ENCODE results near the gene DAAM1. TPM values are rescaled to one million over a fixed set of nuclear protein-coding genes. Genes with fewer than 3 reads are reported as not detected.

DAAM1 gene
- total and polyA plus RNA-seq, 4 donors: 10.4 to 93.3 (median 60.8) TPM

GRCh38 chr14:59189786-59190368, 1.4 kb downstream of the DAAM1 start:
- peak overlapping the region; percentile 30 to 84 for H3K4me3 ChIP-seq (ENCODE audit: low read length in 2 of 2)
- intact Hi-C loops (cut with DNase I): loop anchor here (2.0 to 5.0 kb wide), 7 partner anchors 57 to 247 kb away; no protein-coding TSS in a partner anchor
- WGBS, 2 donors: 1% methylated on average over 25 of the region's 25 CpGs
- H3K4me1 ChIP-seq (ENCODE audit: control insufficient read depth in 1 of 2, insufficient read depth in 2 of 2, low read length in 2 of 2): peaks cover 2 to 6% of the 10 kb centered on the region in 2 donors
- ATAC-seq (ENCODE audit: low FRiP score) (peak; percentile 74), DNase-seq (peak; percentile 94 to 95)
- H3K27me3 ChIP-seq (ENCODE audit: control insufficient read depth in 1 of 2, insufficient read depth in 2 of 2, low read length in 1 of 2): no peaks in the 10 kb centered on the region
- no peaks in the 10 kb centered on the region for H3K36me3 ChIP-seq (ENCODE audit: control insufficient read depth in 1 of 2, insufficient read depth in 2 of 2, low read length in 1 of 2)
- H3K27ac ChIP-seq (ENCODE audit: low read depth in 1 of 2, low read length in 2 of 2): peak overlapping the region; percentile 61 to 94
- H3K9me3 ChIP-seq (ENCODE audit: control insufficient read depth, low read length): no peaks in the 10 kb centered on the region

- Histone ChIP-seq H3K27me3 (ENCODE audit: control insufficient read depth in 1 of 2, insufficient read depth in 2 of 2, low read length in 1 of 2) (no peaks in the 10 kb centered on the region), H3K27ac (ENCODE audit: low read depth in 1 of 2, low read length in 2 of 2) (peak overlapping the region; percentile 61 to 94), H3K4me3 (ENCODE audit: low read length in 2 of 2) (peak overlapping the region; percentile 30 to 84), H3K4me1 (ENCODE audit: control insufficient read depth in 1 of 2, insufficient read depth in 2 of 2, low read length in 2 of 2) (peaks cover 2 to 6% of the 10 kb centered on the region in 2 donors), H3K36me3 (ENCODE audit: control insufficient read depth in 1 of 2, insufficient read depth in 2 of 2, low read length in 1 of 2) (no peaks in the 10 kb centered on the region), H3K9me3 (ENCODE audit: control insufficient read depth, low read length) (no peaks in the 10 kb centered on the region)
- no peak for DNase-seq
- 2 to 3% methylated on average over 6 of the region's 6 CpGs for WGBS, 2 donors
- intact Hi-C loops (cut with DNase I): loop anchor here in 1 of 2 donors (5.0 kb wide), 3 partner anchors 87 to 237 kb away; no protein-coding TSS in a partner anchor
- no peak for ATAC-seq (ENCODE audit: low FRiP score)
These were observed 1.9 kb downstream of the DAAM1 start for GRCh38 chr14:59190372-59190771.

GRCh38 chr14:59195912-59196311, 7.4 kb downstream of the DAAM1 start:
- Histone ChIP-seq H3K27ac (ENCODE audit: low read depth in 1 of 2, low read length in 2 of 2) (no peak overlapping the region), H3K27me3 (ENCODE audit: control insufficient read depth in 1 of 2, insufficient read depth in 2 of 2, low read length in 1 of 2) (no peaks in the 10 kb centered on the region), H3K9me3 (ENCODE audit: control insufficient read depth, low read length) (no peaks in the 10 kb centered on the region), H3K4me1 (ENCODE audit: control insufficient read depth in 1 of 2, insufficient read depth in 2 of 2, low read length in 2 of 2) (peaks cover 2 to 11% of the 10 kb centered on the region in 2 donors), H3K36me3 (ENCODE audit: control insufficient read depth in 1 of 2, insufficient read depth in 2 of 2, low read length in 1 of 2) (no peaks in the 10 kb centered on the region), H3K4me3 (ENCODE audit: low read length in 2 of 2) (no peak overlapping the region)
- intact Hi-C loops (cut with DNase I): no loop called here
- no peak for DNase-seq
- 47 to 50% methylated on average over 2 of the region's 2 CpGs for WGBS, 2 donors
- ATAC-seq (ENCODE audit: low FRiP score): no peak

- no peak overlapping the region for H3K27ac ChIP-seq (ENCODE audit: low read depth in 1 of 2, low read length in 2 of 2)
- no peak for ATAC-seq (ENCODE audit: low FRiP score)
- intact Hi-C loops (cut with DNase I): no loop called here
These were observed 9.3 kb downstream of the DAAM1 start for GRCh38 chr14:59197695-59198262.

GRCh38 chr14:59199205-59199604, 10.7 kb downstream of the DAAM1 start:
- no peak overlapping the region for H3K4me3 ChIP-seq (ENCODE audit: low read length in 2 of 2)
- no peaks in the 10 kb centered on the region for H3K9me3 ChIP-seq (ENCODE audit: control insufficient read depth, low read length)
- 66 to 73% methylated on average over 5 of the region's 5 CpGs for WGBS, 2 donors
- DNase-seq (no peak), ATAC-seq (ENCODE audit: low FRiP score) (no peak)
- H3K27ac ChIP-seq (ENCODE audit: low read depth in 1 of 2, low read length in 2 of 2): no peak overlapping the region
- no peaks in the 10 kb centered on the region for H3K27me3 ChIP-seq (ENCODE audit: control insufficient read depth in 1 of 2, insufficient read depth in 2 of 2, low read length in 1 of 2)
- H3K4me1 ChIP-seq (ENCODE audit: control insufficient read depth in 1 of 2, insufficient read depth in 2 of 2, low read length in 2 of 2): peaks cover 0 to 9% of the 10 kb centered on the region in 2 donors
- H3K36me3 ChIP-seq (ENCODE audit: control insufficient read depth in 1 of 2, insufficient read depth in 2 of 2, low read length in 1 of 2): no peaks in the 10 kb centered on the region
- intact Hi-C loops (cut with DNase I): no loop called here

More at GRCh38 chr14:59197695-59198262, 9.3 kb downstream of the DAAM1 start:
- H3K4me3 ChIP-seq (ENCODE audit: low read length in 2 of 2): no peak overlapping the region
- H3K36me3 ChIP-seq (ENCODE audit: control insufficient read depth in 1 of 2, insufficient read depth in 2 of 2, low read length in 1 of 2): no peaks in the 10 kb centered on the region
- no peak for DNase-seq
- peaks cover 2 to 15% of the 10 kb centered on the region in 2 donors for H3K4me1 ChIP-seq (ENCODE audit: control insufficient read depth in 1 of 2, insufficient read depth in 2 of 2, low read length in 2 of 2)
- no peaks in the 10 kb centered on the region for H3K27me3 ChIP-seq (ENCODE audit: control insufficient read depth in 1 of 2, insufficient read depth in 2 of 2, low read length in 1 of 2)
- no peaks in the 10 kb centered on the region for H3K9me3 ChIP-seq (ENCODE audit: control insufficient read depth, low read length)
- WGBS, 2 donors: 14 to 23% methylated on average over 5 of the region's 5 CpGs

GRCh38 chr14:59199614-59200013, 11.1 kb downstream of the DAAM1 start:
- WGBS, 2 donors: 4 to 11% methylated on average over 1 of the region's 1 CpG
- Histone ChIP-seq H3K4me1 (ENCODE audit: control insufficient read depth in 1 of 2, insufficient read depth in 2 of 2, low read length in 2 of 2) (peaks cover 0 to 9% of the 10 kb centered on the region in 2 donors), H3K27ac (ENCODE audit: low read depth in 1 of 2, low read length in 2 of 2) (no peak overlapping the region)

GRCh38 chr14:59200195-59200594, 11.7 kb downstream of the DAAM1 start:
- Histone ChIP-seq H3K27me3 (ENCODE audit: control insufficient read depth in 1 of 2, insufficient read depth in 2 of 2, low read length in 1 of 2) (no peaks in the 10 kb centered on the region), H3K4me1 (ENCODE audit: control insufficient read depth in 1 of 2, insufficient read depth in 2 of 2, low read length in 2 of 2) (peaks cover 0 to 9% of the 10 kb centered on the region in 2 donors), H3K9me3 (ENCODE audit: control insufficient read depth, low read length) (no peaks in the 10 kb centered on the region), H3K4me3 (ENCODE audit: low read length in 2 of 2) (no peak overlapping the region), H3K36me3 (ENCODE audit: control insufficient read depth in 1 of 2, insufficient read depth in 2 of 2, low read length in 1 of 2) (no peaks in the 10 kb centered on the region), H3K27ac (ENCODE audit: low read depth in 1 of 2, low read length in 2 of 2) (no peak overlapping the region)
- no peak for ATAC-seq (ENCODE audit: low FRiP score)
- intact Hi-C loops (cut with DNase I): no loop called here
- no peak for DNase-seq

More at GRCh38 chr14:59199614-59200013, 11.1 kb downstream of the DAAM1 start:
- Histone ChIP-seq H3K9me3 (ENCODE audit: control insufficient read depth, low read length) (no peaks in the 10 kb centered on the region), H3K27me3 (ENCODE audit: control insufficient read depth in 1 of 2, insufficient read depth in 2 of 2, low read length in 1 of 2) (no peaks in the 10 kb centered on the region), H3K4me3 (ENCODE audit: low read length in 2 of 2) (no peak overlapping the region), H3K36me3 (ENCODE audit: control insufficient read depth in 1 of 2, insufficient read depth in 2 of 2, low read length in 1 of 2) (no peaks in the 10 kb centered on the region)
- no peak for ATAC-seq (ENCODE audit: low FRiP score)
- intact Hi-C loops (cut with DNase I): no loop called here
- DNase-seq: no peak

GRCh38 chr14:59202031-59202430, 13.6 kb downstream of the DAAM1 start:
- Histone ChIP-seq H3K36me3 (ENCODE audit: control insufficient read depth in 1 of 2, insufficient read depth in 2 of 2, low read length in 1 of 2) (no peaks in the 10 kb centered on the region), H3K4me3 (ENCODE audit: low read length in 2 of 2) (no peak overlapping the region), H3K27ac (ENCODE audit: low read depth in 1 of 2, low read length in 2 of 2) (no peak overlapping the region), H3K4me1 (ENCODE audit: control insufficient read depth in 1 of 2, insufficient read depth in 2 of 2, low read length in 2 of 2) (peaks cover 0 to 9% of the 10 kb centered on the region in 2 donors), H3K9me3 (ENCODE audit: control insufficient read depth, low read length) (no peaks in the 10 kb centered on the region), H3K27me3 (ENCODE audit: control insufficient read depth in 1 of 2, insufficient read depth in 2 of 2, low read length in 1 of 2) (no peaks in the 10 kb centered on the region)
- WGBS, 2 donors: 34 to 47% methylated on average over 4 of the region's 4 CpGs
- intact Hi-C loops (cut with DNase I): no loop called here
- ATAC-seq (ENCODE audit: low FRiP score): no peak
- no peak for DNase-seq

GRCh38 chr14:59204305-59204704, 15.8 kb downstream of the DAAM1 start:
- Histone ChIP-seq H3K27me3 (ENCODE audit: control insufficient read depth in 1 of 2, insufficient read depth in 2 of 2, low read length in 1 of 2) (no peaks in the 10 kb centered on the region), H3K36me3 (ENCODE audit: control insufficient read depth in 1 of 2, insufficient read depth in 2 of 2, low read length in 1 of 2) (no peaks in the 10 kb centered on the region), H3K4me1 (ENCODE audit: control insufficient read depth in 1 of 2, insufficient read depth in 2 of 2, low read length in 2 of 2) (peaks cover 2 to 11% of the 10 kb centered on the region in 2 donors), H3K4me3 (ENCODE audit: low read length in 2 of 2) (no peak overlapping the region), H3K27ac (ENCODE audit: low read depth in 1 of 2, low read length in 2 of 2) (no peak overlapping the region), H3K9me3 (ENCODE audit: control insufficient read depth, low read length) (no peaks in the 10 kb centered on the region)
- ATAC-seq (ENCODE audit: low FRiP score) (no peak), DNase-seq (no peak)
- intact Hi-C loops (cut with DNase I): no loop called here
- whole genome bisulfite sequencing, 2 donors: 22 to 41% methylated on average over 2 of the region's 2 CpGs
